IMR-90 (cell line): ENCODE measurements around the gene TAF1. TPM values are rescaled to one million over a fixed set of nuclear protein-coding genes. Genes with fewer than 3 reads are reported as not detected.

Source experiments
- ATAC-seq: fragments of 200-7000 bp; cut with Tn5 transposase; 2 replicates; pipeline ENCODE4 v1.9.1; 2020; ENCODE audit warnings: low read depth, mild to moderate bottlenecking, moderate library complexity
- BruUV-seq: library from RNA; stranded (reverse); fragments of 400-500 nt; replicated peaks from 2 replicates; lab custom pipeline; 2021; lab: Mats Ljungman, UMichigan
- CTCF ChIA-PET: fragments of 300-600 bp; formaldehyde crosslinking; extraction: SDS; loops from one replicate; lab custom pipeline; 2021; ENCODE audit warnings: antibody characterized with exemption; lab: Yijun Ruan, JAX
- POLR2A ChIA-PET: fragments of 300-600 bp; sonication (Branson Sonifier 250); formaldehyde crosslinking; loops from one replicate; lab custom pipeline; 2022; ENCODE audit warnings: antibody characterized with exemption; ENCODE audit not compliant: unreplicated experiment; lab: Charles Lee
- DNase-seq: peaks from one replicate; pipeline ENCODE4 v3.0.0; 2013
- H2AFZ ChIP-seq: replicated peaks from 2 replicates; pipeline ENCODE3; 2013; ENCODE audit warnings: low read length, mild to moderate bottlenecking; ENCODE audit not compliant: poor library complexity
- H2AK5ac ChIP-seq: 2 replicates; pipeline ENCODE4 v1.6.1; 2013; ENCODE audit warnings: low read depth, low read length, inconsistent platforms
- H2AK9ac ChIP-seq: replicated peaks from 2 replicates; pipeline ENCODE3; 2013; ENCODE audit warnings: mild to moderate bottlenecking, low read depth, low read length, moderate library complexity; ENCODE audit not compliant: poor library complexity
- H2BK120ac ChIP-seq: 2 replicates; pipeline ENCODE4 v1.6.1; 2013; ENCODE audit warnings: low read depth, low read length, inconsistent platforms
- H2BK15ac ChIP-seq: 3 replicates; pipeline ENCODE4 v1.6.1; 2013; ENCODE audit warnings: low read depth, low read length, inconsistent platforms
- H2BK20ac ChIP-seq: 2 replicates; pipeline ENCODE4 v1.6.1; 2013; ENCODE audit warnings: low read depth, mild to moderate bottlenecking, inconsistent platforms, low read length, moderate library complexity
- H2BK5ac ChIP-seq: 2 replicates; pipeline ENCODE4 v1.6.1; 2013; ENCODE audit warnings: mild to moderate bottlenecking, low read depth, low read length, inconsistent platforms; ENCODE audit not compliant: poor library complexity, severe bottlenecking
- H3K14ac ChIP-seq: replicated peaks from 2 replicates; pipeline ENCODE4 v1.6.1; 2013; ENCODE audit warnings: low read depth, low read length, inconsistent platforms
- H3K18ac ChIP-seq: 2 replicates; pipeline ENCODE4 v1.6.1; 2013; ENCODE audit warnings: low read depth, low read length, control low read depth
- H3K23ac ChIP-seq: 2 replicates; pipeline ENCODE4 v1.6.1; 2013; ENCODE audit warnings: low read depth, low read length, inconsistent platforms
- H3K27ac ChIP-seq: 2 replicates; pipeline ENCODE4 v1.5.1; 2013; ENCODE audit warnings: mild to moderate bottlenecking, control low read depth, low read length; ENCODE audit not compliant: insufficient read depth
- H3K27me3 ChIP-seq: 2 replicates; pipeline ENCODE4 v1.6.1; 2013; ENCODE audit warnings: low read length; ENCODE audit not compliant: control insufficient read depth, insufficient read depth
- H3K36me3 ChIP-seq: 2 replicates; pipeline ENCODE4 v1.6.1; 2013; ENCODE audit warnings: low read length, mixed read lengths; ENCODE audit not compliant: control insufficient read depth, insufficient read depth
- H3K4ac ChIP-seq: 2 replicates; pipeline ENCODE4 v1.6.1; 2013; ENCODE audit warnings: low read depth, low read length, inconsistent platforms
- H3K4me1 ChIP-seq: 2 replicates; pipeline ENCODE4 v1.6.1; 2013; ENCODE audit warnings: low read length, mixed read lengths; ENCODE audit not compliant: control insufficient read depth, insufficient read depth
- H3K4me2 ChIP-seq: 2 replicates; pipeline ENCODE4 v1.6.1; 2013; ENCODE audit warnings: low read depth, mild to moderate bottlenecking, control low read depth, low read length, moderate library complexity
- H3K4me3 ChIP-seq: 2 replicates; pipeline ENCODE4 v1.5.1; 2013; ENCODE audit warnings: low read depth, mild to moderate bottlenecking, control low read depth, low read length, moderate library complexity; ENCODE audit not compliant: insufficient read depth
- H3K56ac ChIP-seq: 2 replicates; pipeline ENCODE4 v1.6.1; 2013; ENCODE audit warnings: low read length, inconsistent platforms; ENCODE audit not compliant: insufficient read depth; ENCODE audit errors: extremely low read depth
- H3K79me1 ChIP-seq, 2 experiments: 2 replicates each; pipeline ENCODE4 v1.6.1; 2013; ENCODE audit warnings: low read length in 2 of 2, inconsistent platforms in 1 of 2, low read depth in 1 of 2
- H3K9ac ChIP-seq: 2 replicates; pipeline ENCODE4 v1.6.1; 2013; ENCODE audit warnings: low read depth, low read length, control low read depth
- H3K9me1 ChIP-seq: 2 replicates; pipeline ENCODE4 v1.6.1; 2013; ENCODE audit warnings: low read length, inconsistent platforms; ENCODE audit not compliant: insufficient read depth
- H3K9me3 ChIP-seq: 2 replicates; pipeline ENCODE4 v1.6.1; 2013; ENCODE audit warnings: low read length; ENCODE audit not compliant: control insufficient read depth, insufficient read depth
- H4K20me1 ChIP-seq: 2 replicates; pipeline ENCODE4 v1.6.1; 2013; ENCODE audit warnings: low read length, inconsistent platforms; ENCODE audit not compliant: insufficient read depth
- H4K5ac ChIP-seq: 2 replicates; pipeline ENCODE4 v1.6.1; 2013; ENCODE audit warnings: mild to moderate bottlenecking, low read depth, low read length, control low read depth
- H4K8ac ChIP-seq, 2 experiments: 2 replicates each; pipeline ENCODE4 v1.6.1; 2013; ENCODE audit warnings: low read depth in 2 of 2, low read length in 2 of 2, control low read depth in 1 of 2, inconsistent platforms in 1 of 2
- H4K91ac ChIP-seq: 2 replicates; pipeline ENCODE4 v1.6.1; 2013; ENCODE audit warnings: low read depth, low read length, inconsistent platforms; ENCODE audit not compliant: insufficient read depth
- CEBPB ChIP-seq: IDR thresholded peaks from 2 replicates; pipeline ENCODE4 v1.6.1; 2012; ENCODE audit warnings: low read depth, low read length, improper control_type of control experiment
- MAFK ChIP-seq: IDR thresholded peaks from 2 replicates; pipeline ENCODE4 v1.6.1; 2012; ENCODE audit warnings: low read depth, low read length, improper control_type of control experiment
- NFE2L2 ChIP-seq: fragments of 150-350 bp; IDR thresholded peaks from 2 replicates; pipeline ENCODE4 v1.6.1; 2016; ENCODE audit warnings: low read depth, mild to moderate bottlenecking, low read length
- POLR2A ChIP-seq: IDR thresholded peaks from 2 replicates; pipeline ENCODE4 v1.6.1; 2012; ENCODE audit warnings: mild to moderate bottlenecking, low read depth, low read length
- RCOR1 ChIP-seq: IDR thresholded peaks from 2 replicates; pipeline ENCODE4 v1.6.1; 2012; ENCODE audit warnings: mild to moderate bottlenecking, low read length, improper control_type of control experiment; ENCODE audit not compliant: insufficient replicate concordance
- SMC3 ChIP-seq: fragments of 150-350 bp; IDR thresholded peaks from 2 replicates; pipeline ENCODE4 v1.6.1; 2016; ENCODE audit warnings: low read depth, mild to moderate bottlenecking, antibody characterized with exemption, low read length, moderate library complexity
- whole genome bisulfite sequencing, 2 experiments: methylation state at CpG; one replicate each; pipeline versions ENCODE4 v1.1.5 to v1.1.7; 2013; ENCODE audit warnings: missing lambda C conversion rate in 2 of 2; ENCODE audit not compliant: insufficient read length in 1 of 2; ENCODE audit errors: extremely low coverage in 2 of 2; 5-methylcytosine and 5-hydroxymethylcytosine counted together
- dilution Hi-C: fragments of 300-500 bp; cut with HindIII; formaldehyde crosslinking; loops from one replicate; pipeline ENCODE4 v1.14.3; 2018; ENCODE audit warnings: low sequenced_read_pairs; ENCODE audit not compliant: unreplicated experiment
- in situ Hi-C: fragments of 300-500 bp; cut with MboI; formaldehyde crosslinking; loops from 3 replicates; pipeline ENCODE4 v1.14.3; 2019; ENCODE audit warnings: low sequenced_read_pairs, inconsistent platforms, mixed read lengths
- intact Hi-C: fragments of 100-400 bp; cut with micrococcal nuclease; formaldehyde crosslinking; loops from 2 replicates; pipeline ENCODE4 v1.10.0; 2022
- polyA plus RNA-seq, 3 experiments: library from polyadenylated mRNA; depleted of rRNA; stranded (reverse); fragments of >200 nt; gene quantifications; 2 replicates each; pipeline ENCODE4 v1.2.3, GENCODE V29; 2012; ENCODE audit warnings: low replicate concordance in 1 of 3
- total RNA-seq: library from RNA; depleted of rRNA; stranded (reverse); fragments of >200 nt; gene quantifications from 2 replicates; pipeline ENCODE4 v1.2.3, GENCODE V29; 2012
- TF ChIP-seq, protein P1 (sequence below): conservative IDR thresholded peaks from 2 replicates; pipeline ENCODE4 v1.5.1; 2012; ENCODE audit warnings: mild to moderate bottlenecking, low read depth, low read length, improper control_type of control experiment

TAF1 gene
- total and polyA plus RNA-seq, 2 of the 4 experiments (the other 2 are of a cell fraction): 15.7 to 25.5 TPM

DNA sequence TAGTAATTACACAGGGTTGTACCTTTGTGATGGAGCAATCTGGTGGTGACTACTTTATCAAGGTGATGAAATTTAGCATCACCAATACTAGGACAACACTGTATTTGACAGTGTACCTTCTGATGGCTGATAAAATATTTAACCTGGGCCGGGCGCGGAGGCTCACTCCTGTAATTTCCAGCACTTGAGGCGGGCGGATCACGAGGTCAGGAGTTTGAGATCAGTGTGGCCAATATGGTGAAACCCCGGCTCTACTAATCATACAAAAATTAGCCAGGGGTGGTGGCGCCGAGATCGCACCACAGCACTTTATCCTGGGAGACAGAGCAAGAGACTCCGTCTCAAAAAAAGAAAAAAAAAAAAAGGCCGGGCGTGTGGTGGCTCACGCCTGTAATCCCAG, 1.9 kb upstream of the TAF1 start:
- WGBS, 2 experiments: 82% methylated on average over 4 of the region's 14 CpGs; no CpG with 5 or more reads in 1 of the 2 experiments
- Histone ChIP-seq H2AFZ (no peak overlapping the region), H3K23ac (no peak overlapping the region), H3K56ac (no peak overlapping the region), H3K4ac (no peak overlapping the region), H3K9ac (no peak overlapping the region), H2BK15ac (no peak overlapping the region), H3K18ac (no peak overlapping the region), H3K36me3 (no peaks in the 10 kb centered on the region), H4K8ac (no peak overlapping the region), H2BK120ac (no peak overlapping the region), H3K4me3 (no peak overlapping the region), H3K9me3 (no peaks in the 10 kb centered on the region), H3K4me2 (no peak overlapping the region), H4K91ac (no peak overlapping the region), H3K14ac (no peak overlapping the region), H3K4me1 (no peaks in the 10 kb centered on the region; the same call in 1 of the 2 replicates), H2AK5ac (no peak overlapping the region), H3K79me1 (peaks cover 5 to 18% of the 10 kb centered on the region in 2 experiments; a peak in 2 of 4 replicates), H3K27me3 (no peaks in the 10 kb centered on the region), H3K27ac (no peak overlapping the region), H2BK5ac (no peak overlapping the region), H2BK20ac (no peak overlapping the region), H4K20me1 (no peaks in the 10 kb centered on the region), H2AK9ac (no peak overlapping the region), H4K5ac (no peak overlapping the region), H3K9me1 (no peaks in the 10 kb centered on the region)
- ChIA-PET CTCF (no interaction called here), POLR2A (no interaction called here)
- ATAC-seq: no peak
- TF ChIP-seq NFE2L2 (no peak), POLR2A (no peak), CEBPB (no peak), SMC3 (no peak), RCOR1 (no peak), MAFK (no peak)
- TF ChIP-seq, protein P1, sequence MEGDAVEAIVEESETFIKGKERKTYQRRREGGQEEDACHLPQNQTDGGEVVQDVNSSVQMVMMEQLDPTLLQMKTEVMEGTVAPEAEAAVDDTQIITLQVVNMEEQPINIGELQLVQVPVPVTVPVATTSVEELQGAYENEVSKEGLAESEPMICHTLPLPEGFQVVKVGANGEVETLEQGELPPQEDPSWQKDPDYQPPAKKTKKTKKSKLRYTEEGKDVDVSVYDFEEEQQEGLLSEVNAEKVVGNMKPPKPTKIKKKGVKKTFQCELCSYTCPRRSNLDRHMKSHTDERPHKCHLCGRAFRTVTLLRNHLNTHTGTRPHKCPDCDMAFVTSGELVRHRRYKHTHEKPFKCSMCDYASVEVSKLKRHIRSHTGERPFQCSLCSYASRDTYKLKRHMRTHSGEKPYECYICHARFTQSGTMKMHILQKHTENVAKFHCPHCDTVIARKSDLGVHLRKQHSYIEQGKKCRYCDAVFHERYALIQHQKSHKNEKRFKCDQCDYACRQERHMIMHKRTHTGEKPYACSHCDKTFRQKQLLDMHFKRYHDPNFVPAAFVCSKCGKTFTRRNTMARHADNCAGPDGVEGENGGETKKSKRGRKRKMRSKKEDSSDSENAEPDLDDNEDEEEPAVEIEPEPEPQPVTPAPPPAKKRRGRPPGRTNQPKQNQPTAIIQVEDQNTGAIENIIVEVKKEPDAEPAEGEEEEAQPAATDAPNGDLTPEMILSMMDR: no peak
- in situ Hi-C loops: no loop called here
- BruUV-seq: no TSS peak
- dilution Hi-C loops: no loop called here
- DNase-seq: no peak
- intact Hi-C loops: no loop called here
